HG02759 (cell line): ENCODE data around the gene NCAPD3.
A peak's percentile ranks its signal among the peaks of the same experiment; 100 is the strongest.

Experiments used
- ATAC-seq: cut with Tn5 transposase; IDR thresholded peaks from one replicate; pipeline ENCODE4 v1.9.1; 2021; ENCODE audit warnings: mild to moderate bottlenecking, moderate library complexity; ENCODE audit not compliant: unreplicated experiment

The NCAPD3 gene

GRCh38 chr11:134254433-134255183 is 30.8 kb upstream of the NCAPD3 start:
- no peak for ATAC-seq

GRCh38 chr11:134253188-134253993 is 29.6 kb upstream of the NCAPD3 start, which contains the start of the genes ACAD8 and THYN1:
ACAD8 (plus strand) TSS chr11:134253568; CDS start chr11:134253601, 33 bp downstream.
THYN1 (minus strand) TSS chr11:134253352; CDS start chr11:134252882, 470 bp downstream.
- ATAC-seq = peak; percentile 99

GRCh38 chr11:134252346-134253187 is 28.8 kb upstream of the NCAPD3 start:
- ATAC-seq = peak; percentile 33

- ATAC-seq = no peak
Measured at GRCh38 chr11:134250675-134251074, 26.9 kb upstream of the NCAPD3 start.

GRCh38 chr11:134250246-134250645 is 26.5 kb upstream of the NCAPD3 start:
- no peak for ATAC-seq

- no peak for ATAC-seq
Measured at GRCh38 chr11:134248910-134249480, 25.2 kb upstream of the NCAPD3 start.

GRCh38 chr11:134246678-134247077 is 22.9 kb upstream of the NCAPD3 start:
- ATAC-seq = no peak

GRCh38 chr11:134246100-134246499 is 22.3 kb upstream of the NCAPD3 start:
- no peak for ATAC-seq

- no peak for ATAC-seq
Measured at GRCh38 chr11:134245434-134245833, 21.7 kb upstream of the NCAPD3 start.

- ATAC-seq = peak; percentile 88
Measured at GRCh38 chr11:134244593-134244992, 20.8 kb upstream of the NCAPD3 start.

GRCh38 chr11:134243913-134244312 is 20.1 kb upstream of the NCAPD3 start:
- ATAC-seq = no peak

- no peak for ATAC-seq
Measured at GRCh38 chr11:134242376-134242775, 18.6 kb upstream of the NCAPD3 start.

- ATAC-seq = no peak
Measured at GRCh38 chr11:134240592-134240991, 16.8 kb upstream of the NCAPD3 start.

GRCh38 chr11:134238956-134239355 is 15.2 kb upstream of the NCAPD3 start:
- no peak for ATAC-seq

- no peak for ATAC-seq
Measured at GRCh38 chr11:134237557-134237922, 13.8 kb upstream of the NCAPD3 start.

- no peak for ATAC-seq
Measured at GRCh38 chr11:134236834-134237556, 13.2 kb upstream of the NCAPD3 start.

GRCh38 chr11:134235399-134235798 is 11.6 kb upstream of the NCAPD3 start:
- no peak for ATAC-seq

GRCh38 chr11:134233729-134234179 is 10.0 kb upstream of the NCAPD3 start:
- no peak for ATAC-seq

GRCh38 chr11:134231958-134232659 is 8.3 kb upstream of the NCAPD3 start:
- ATAC-seq = no peak
